Activated CD8-positive, alpha-beta T cell treated with anti-CD3 and anti-CD28 coated beads for 36 hours (primary cell): ENCODE data around the gene ERCC1. TPM values are rescaled to one million over a fixed set of nuclear protein-coding genes. Genes with fewer than 3 reads are reported as not detected.

Source experiments
- ATAC-seq: fragments of 200-7000 bp; cut with Tn5 transposase; one replicate; pipeline ENCODE4 v1.10.0; 2021; ENCODE audit warnings: mild to moderate bottlenecking, moderate library complexity
- CTCF ChIA-PET: fragments of 350-600 bp; sonication (Branson Sonifier 250); formaldehyde crosslinking; loops from one replicate; lab custom pipeline; 2021; ENCODE audit warnings: antibody characterized with exemption; lab: Charles Lee
- POLR2A ChIA-PET: fragments of 350-600 bp; sonication (Branson Sonifier 250); formaldehyde crosslinking; loops from one replicate; lab custom pipeline; 2021; ENCODE audit warnings: antibody characterized with exemption; lab: Charles Lee
- DNase-seq: peaks from one replicate; pipeline ENCODE4 v3.0.0-alpha.2; 2020
- H3K27ac Mint-ChIP-seq: one replicate; pipeline ENCODE4 v1.8.0; 2021; ENCODE audit warnings: mild to moderate bottlenecking, mixed read lengths
- H3K27me3 Mint-ChIP-seq: one replicate; pipeline ENCODE4 v1.8.0; 2021; ENCODE audit warnings: mixed read lengths
- H3K36me3 Mint-ChIP-seq: one replicate; pipeline ENCODE4 v1.8.0; 2021; ENCODE audit warnings: low read depth, mixed read lengths
- H3K4me1 Mint-ChIP-seq: one replicate; pipeline ENCODE4 v1.8.0; 2021; ENCODE audit warnings: low read depth, mixed read lengths
- H3K4me3 Mint-ChIP-seq: one replicate; pipeline ENCODE4 v1.8.0; 2021; ENCODE audit warnings: mild to moderate bottlenecking, moderate library complexity, mixed read lengths
- H3K9me3 Mint-ChIP-seq: one replicate; pipeline ENCODE4 v1.8.0; 2021; ENCODE audit warnings: mixed read lengths
- CTCF ChIP-seq: fragments of 200-600 bp; IDR thresholded peaks from one replicate; pipeline ENCODE4 v1.8.0; 2022; ENCODE audit warnings: antibody characterized with exemption, mild to moderate bottlenecking
- intact Hi-C: fragments of 100-400 bp; cut with micrococcal nuclease; formaldehyde crosslinking; loops from one replicate; pipeline ENCODE4 v1.10.0; 2022
- microRNA-seq: library from miRNA; unstranded; fragments of <30 nt; microRNA quantifications from one replicate; pipeline ENCODE4 v1.2.0, GENCODE V29; 2022; ENCODE audit warnings: borderline microRNAs expressed, borderline replicate concordance
- total RNA-seq, 2 experiments: library from RNA; stranded (reverse); gene quantifications; one replicate each; pipeline ENCODE4 v1.2.3, GENCODE V29; 2021

Gene ERCC1
- total RNA-seq, 2 experiments from 2014 or later = 41.6 to 46.5 TPM

- H3K4me3 Mint-ChIP-seq = no peak overlapping the region
- DNase-seq = no peak
- CTCF ChIA-PET = interaction anchor here (1.2 kb wide), 2 partner anchors 18 to 298 kb away, joined by 3 to 6 read pairs; no protein-coding TSS in a partner anchor
- intact Hi-C loops = no loop called here
- no peak for TF ChIP-seq CTCF
- no peaks in the 10 kb centered on the region for H3K4me1 Mint-ChIP-seq
- POLR2A ChIA-PET = no interaction called here
- ATAC-seq = no peak
- H3K27me3 Mint-ChIP-seq = no peaks in the 10 kb centered on the region
- H3K36me3 Mint-ChIP-seq = peaks cover 22% of the 10 kb centered on the region
- H3K27ac Mint-ChIP-seq = no peak overlapping the region
- no peaks in the 10 kb centered on the region for H3K9me3 Mint-ChIP-seq
These were observed 66.3 kb downstream of the ERCC1 start for GRCh38 chr19:45357445-45357783.

Small RNA genes lying within 50 kb of the gene (microRNA-seq; reads per million reads assigned to microRNA genes)
- not detected for gene MIR6088

Other genes with a start within 250 kb of the ERCC1 start
- gene TRAPPC6A, start 245.7 kb downstream of the ERCC1 start, total RNA-seq = 10 to 100 TPM; 27.3 to 28.8 TPM
- gene BLOC1S3, start 245.1 kb downstream of the ERCC1 start, total RNA-seq = 10 to 100 TPM in 1 of 2 experiments, 1 to 10 TPM in 1; 8.9 to 10.8 TPM
- gene EXOC3L2, start 178.5 kb downstream of the ERCC1 start, total RNA-seq = not detected
- gene MARK4, start 172.6 kb downstream of the ERCC1 start, total RNA-seq = 10 to 100 TPM; 18.5 to 19.9 TPM
- gene CKM, start 101.0 kb downstream of the ERCC1 start, total RNA-seq = not detected
- gene KLC3, start 83.2 kb downstream of the ERCC1 start, total RNA-seq = not detected
- gene ERCC2, start 53.3 kb downstream of the ERCC1 start, total RNA-seq = 10 to 100 TPM; 23.2 to 25.6 TPM
- 1 to 10 TPM; 4.6 to 5.8 TPM for gene PPP1R13L, start 18.8 kb downstream of the ERCC1 start, total RNA-seq
- gene POLR1G, start 17.3 kb downstream of the ERCC1 start, total RNA-seq = 10 to 100 TPM in 1 of 2 experiments, 1 to 10 TPM in 1; 9.8 to 11.6 TPM
- gene FOSB, start 44.1 kb upstream of the ERCC1 start, total RNA-seq = 10 to 100 TPM; 70.0 to 71.2 TPM
- gene RTN2, start 73.1 kb upstream of the ERCC1 start, total RNA-seq = 1 to 10 TPM; 2.6 to 3.0 TPM
- gene PPM1N, start 74.5 kb upstream of the ERCC1 start, total RNA-seq = 1 to 10 TPM; 3.7 to 4.2 TPM
- 100 to 1,000 TPM; 152 to 153 TPM for gene VASP, start 83.6 kb upstream of the ERCC1 start, total RNA-seq
- 10 to 100 TPM; 13.7 to 14.3 TPM for gene OPA3, start 160.9 kb upstream of the ERCC1 start, total RNA-seq
- gene GPR4, start 178.3 kb upstream of the ERCC1 start, total RNA-seq = not detected
- gene EML2, start 215.5 kb upstream of the ERCC1 start, total RNA-seq = 100 to 1,000 TPM; 103 to 113 TPM
- 1 to 10 TPM; 5.9 to 6.8 TPM for gene GIPR, start 244.3 kb upstream of the ERCC1 start, total RNA-seq